NCI-H510A (cell line): ENCODE results near the gene FGF6.
"Not testable (repeated sequence)": the region's sequence is repeated elsewhere in the genome, so short reads cannot be mapped to it uniquely, and the experiment has no call there.

Experiments
- DNase-seq: peaks from one replicate; lab custom pipeline; 2025; lab: John Stamatoyannopoulos, UW

FGF6 gene

GRCh38 chr12:4445156-4446101, at the start of gene FGF6:
FGF6 (minus strand) TSS chr12:4445815; CDS start chr12:4445570, 245 bp downstream.
- no peak for DNase-seq

- no peak for DNase-seq
These were observed 45.4 kb upstream of the FGF6 start for GRCh38 chr12:4490973-4491372.

GRCh38 chr12:4489556-4489955, 43.9 kb upstream of the FGF6 start:
- DNase-seq = no peak

- DNase-seq = no peak
These were observed 41.4 kb upstream of the FGF6 start for GRCh38 chr12:4486980-4487379.

GRCh38 chr12:4486049-4486699, 40.6 kb upstream of the FGF6 start:
- DNase-seq = no peak

GRCh38 chr12:4483885-4484823, 38.5 kb upstream of the FGF6 start:
- DNase-seq = no peak

GRCh38 chr12:4482936-4483335, 37.3 kb upstream of the FGF6 start:
- DNase-seq = no peak

GRCh38 chr12:4478933-4479332, 33.3 kb upstream of the FGF6 start:
- no peak for DNase-seq

- no peak for DNase-seq
These were observed 31.5 kb upstream of the FGF6 start for GRCh38 chr12:4477129-4477528.

- DNase-seq = no peak
These were observed 26.4 kb upstream of the FGF6 start for GRCh38 chr12:4472046-4472445.

GRCh38 chr12:4471256-4471655, 25.6 kb upstream of the FGF6 start:
- no peak for DNase-seq

- DNase-seq = no peak
These were observed 23.4 kb upstream of the FGF6 start for GRCh38 chr12:4468994-4469393.

- no peak for DNase-seq
These were observed 15.1 kb upstream of the FGF6 start for GRCh38 chr12:4460761-4461160.

GRCh38 chr12:4455849-4456248, 10.2 kb upstream of the FGF6 start:
- not testable (repeated sequence) for DNase-seq

- DNase-seq = no peak
These were observed 8.8 kb upstream of the FGF6 start for GRCh38 chr12:4454315-4454860.

- no peak for DNase-seq
These were observed 6.1 kb upstream of the FGF6 start for GRCh38 chr12:4451694-4452093.

- DNase-seq = no peak
These were observed 5.0 kb upstream of the FGF6 start for GRCh38 chr12:4450551-4451112.

- no peak for DNase-seq
These were observed 4.2 kb upstream of the FGF6 start for GRCh38 chr12:4449851-4450221.

- DNase-seq = no peak
These were observed 3.6 kb upstream of the FGF6 start for GRCh38 chr12:4448943-4449850.

GRCh38 chr12:4448371-4448940, 2.8 kb upstream of the FGF6 start:
- no peak for DNase-seq
